ENCODE data around the gene ITGA2B. TPM values are rescaled to one million over a fixed set of nuclear protein-coding genes. Genes with fewer than 3 reads are reported as not detected.
"Not testable (repeated sequence)": the region's sequence is repeated elsewhere in the genome, so short reads cannot be mapped to it uniquely, and the experiment has no call there.

ITGA2B gene
- total and polyA plus RNA-seq, 7 donors = 0.27 to 0.36 (median 0.34) TPM; not detected in 3

DNA sequence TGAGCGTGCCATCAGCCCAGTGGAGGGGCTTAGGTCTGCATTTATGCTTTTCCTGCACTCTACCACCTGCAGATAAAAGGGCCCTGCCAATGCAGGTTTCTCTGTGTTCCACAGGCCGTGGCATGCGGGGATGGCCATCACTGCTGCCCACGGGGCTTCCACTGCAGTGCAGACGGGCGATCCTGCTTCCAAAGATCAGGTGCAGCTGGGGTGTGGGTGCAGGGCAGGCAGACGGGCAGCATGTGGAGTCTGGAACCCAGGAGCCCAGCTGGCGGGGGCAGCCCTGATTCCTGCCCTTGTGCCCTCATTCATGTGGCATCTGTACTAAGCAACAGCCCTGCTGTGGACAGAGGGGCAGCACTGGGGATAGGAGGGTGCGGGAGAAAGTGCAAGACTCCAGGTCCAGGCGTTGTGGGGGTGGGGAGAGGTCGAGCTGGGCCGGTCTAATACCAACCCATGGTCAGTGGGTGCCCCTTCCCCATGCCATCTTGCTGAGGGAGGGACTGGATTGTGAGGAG is 39.8 kb downstream of the ITGA2B start:
- Histone ChIP-seq H3K4me3 (no peak overlapping the region), H3K4me1 (peaks cover 0 to 18% (median 16%) of the 10 kb centered on the region in 4 donors), H3K27me3 (no peaks in the 10 kb centered on the region), H3K9me3 (no peaks in the 10 kb centered on the region), H3K27ac (no peak overlapping the region), H3K36me3 (peaks cover 0 to 43% (median 29%) of the 10 kb centered on the region in 4 donors)
- intact Hi-C loops (cut with DNase I) = loop anchor here (5.0 kb wide), 2 partner anchors 42 to 137 kb away; partner anchors contain the start of gene RUNDC3A
- TF ChIP-seq, protein P1, sequence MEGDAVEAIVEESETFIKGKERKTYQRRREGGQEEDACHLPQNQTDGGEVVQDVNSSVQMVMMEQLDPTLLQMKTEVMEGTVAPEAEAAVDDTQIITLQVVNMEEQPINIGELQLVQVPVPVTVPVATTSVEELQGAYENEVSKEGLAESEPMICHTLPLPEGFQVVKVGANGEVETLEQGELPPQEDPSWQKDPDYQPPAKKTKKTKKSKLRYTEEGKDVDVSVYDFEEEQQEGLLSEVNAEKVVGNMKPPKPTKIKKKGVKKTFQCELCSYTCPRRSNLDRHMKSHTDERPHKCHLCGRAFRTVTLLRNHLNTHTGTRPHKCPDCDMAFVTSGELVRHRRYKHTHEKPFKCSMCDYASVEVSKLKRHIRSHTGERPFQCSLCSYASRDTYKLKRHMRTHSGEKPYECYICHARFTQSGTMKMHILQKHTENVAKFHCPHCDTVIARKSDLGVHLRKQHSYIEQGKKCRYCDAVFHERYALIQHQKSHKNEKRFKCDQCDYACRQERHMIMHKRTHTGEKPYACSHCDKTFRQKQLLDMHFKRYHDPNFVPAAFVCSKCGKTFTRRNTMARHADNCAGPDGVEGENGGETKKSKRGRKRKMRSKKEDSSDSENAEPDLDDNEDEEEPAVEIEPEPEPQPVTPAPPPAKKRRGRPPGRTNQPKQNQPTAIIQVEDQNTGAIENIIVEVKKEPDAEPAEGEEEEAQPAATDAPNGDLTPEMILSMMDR (IDR thresholded peaks at IDR 0.05) = no peak
- TF ChIP-seq POLR2AphosphoS5 (IDR thresholded peaks at IDR 0.05) (no peak), POLR2A (IDR thresholded peaks at IDR 0.05) (no peak), EP300 (IDR thresholded peaks at IDR 0.05) (no peak)
- 91% methylated on average over 12 of the region's 12 CpGs for WGBS, 2 donors
- no peak for DNase-seq

GRCh38 chr17:44348988-44349364 is 40.5 kb downstream of the ITGA2B start:
- intact Hi-C loops (cut with DNase I) = loop anchor here (5.0 kb wide), 2 partner anchors 42 to 137 kb away; partner anchors contain the start of gene RUNDC3A
- Histone ChIP-seq H3K27ac (no peak overlapping the region), H3K27me3 (no peaks in the 10 kb centered on the region), H3K4me3 (no peak overlapping the region), H3K4me1 (peaks cover 0 to 23% (median 21%) of the 10 kb centered on the region in 4 donors), H3K9me3 (no peaks in the 10 kb centered on the region), H3K36me3 (peaks cover 0 to 43% (median 29%) of the 10 kb centered on the region in 4 donors)
- no peak for DNase-seq
- 91 to 92% methylated on average over 6 of the region's 6 CpGs for whole genome bisulfite sequencing, 2 donors
- TF ChIP-seq POLR2A (IDR thresholded peaks at IDR 0.05) = no peak
- TF ChIP-seq EP300 (IDR thresholded peaks at IDR 0.05) = no peak
- TF ChIP-seq, protein P1 (IDR thresholded peaks at IDR 0.05) = no peak
- TF ChIP-seq POLR2AphosphoS5 (IDR thresholded peaks at IDR 0.05) = no peak

GRCh38 chr17:44348234-44348987 is 41.0 kb downstream of the ITGA2B start:
- Histone ChIP-seq H3K36me3 (peaks cover 0 to 43% (median 29%) of the 10 kb centered on the region in 4 donors), H3K27me3 (no peaks in the 10 kb centered on the region), H3K4me3 (no peak overlapping the region), H3K4me1 (peaks cover 0 to 21% (median 18%) of the 10 kb centered on the region in 4 donors), H3K27ac (no peak overlapping the region), H3K9me3 (no peaks in the 10 kb centered on the region)
- whole genome bisulfite sequencing, 2 donors = 71 to 87% methylated on average over 9 of the region's 9 CpGs
- intact Hi-C loops (cut with DNase I) = loop anchor here (5.0 kb wide), 2 partner anchors 41 to 136 kb away; partner anchors contain the start of gene RUNDC3A
- DNase-seq = no peak
- TF ChIP-seq EP300 (IDR thresholded peaks at IDR 0.05) (no peak), POLR2AphosphoS5 (IDR thresholded peaks at IDR 0.05) (no peak), POLR2A (IDR thresholded peaks at IDR 0.05) (no peak)
- TF ChIP-seq, protein P1 (IDR thresholded peaks at IDR 0.05) = no peak

DNA sequence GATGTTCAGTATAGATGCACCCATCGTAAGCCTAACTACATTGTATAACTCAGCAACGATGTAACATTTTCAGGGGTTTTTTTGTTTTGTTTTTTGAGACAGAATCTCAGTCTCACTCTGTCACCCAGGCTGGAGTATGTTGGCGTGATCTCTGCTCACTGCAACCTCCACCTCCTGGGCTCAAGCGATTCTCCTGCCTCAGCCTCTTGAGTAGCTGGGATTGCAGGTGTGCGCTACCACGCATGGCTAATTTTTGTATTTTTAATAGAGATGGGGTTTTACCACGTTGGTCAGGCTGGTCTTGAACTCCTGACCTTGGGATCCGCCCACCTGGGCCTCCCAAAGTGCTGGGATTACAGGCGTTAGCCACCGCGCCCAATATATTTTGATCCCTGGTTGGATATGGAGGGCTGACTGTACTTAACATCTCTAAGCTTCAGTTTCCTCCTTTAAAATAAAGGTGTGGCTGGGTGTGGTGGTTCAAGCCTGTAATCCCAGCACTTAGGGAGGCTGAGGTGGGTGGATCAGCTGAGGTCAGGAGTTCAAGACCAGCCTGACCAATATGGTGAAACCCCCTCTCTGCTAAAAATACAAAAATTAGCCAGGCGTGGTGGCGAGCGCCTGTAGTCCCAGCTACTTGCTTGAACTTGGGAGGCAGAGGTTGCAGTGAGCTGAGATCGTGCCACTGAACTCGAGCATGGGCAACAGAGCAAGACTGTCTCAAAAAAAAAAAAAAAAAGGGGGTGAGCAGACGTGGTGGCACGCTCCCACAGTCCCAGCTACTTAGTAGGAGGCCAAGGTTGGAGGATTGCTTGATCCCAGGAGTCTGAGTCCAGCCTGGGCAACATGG is 42.0 kb downstream of the ITGA2B start:
- H3K9me3 ChIP-seq, DNase-seq, H3K27me3 ChIP-seq, H3K27ac ChIP-seq, H3K4me3 ChIP-seq: not testable (repeated sequence)
- H3K36me3 ChIP-seq = peaks cover 0 to 35% (median 26%) of the 10 kb centered on the region in 4 donors
- intact Hi-C loops (cut with DNase I) = loop anchor here (5.0 kb wide), 2 partner anchors 40 to 135 kb away; partner anchors contain the start of gene RUNDC3A
- H3K4me1 ChIP-seq = peaks cover 0 to 18% (median 16%) of the 10 kb centered on the region in 4 donors
- 75% methylated on average over 18 of the region's 18 CpGs for WGBS, 2 donors
